SW480 (cell line): Measurements from ENCODE around the gene FGD5.

ENCODE experiments used
- DNase-seq: peaks from one replicate; pipeline ENCODE4 v3.0.0-alpha.2; 2016; ENCODE audit warnings: low spot score

FGD5 gene

DNA sequence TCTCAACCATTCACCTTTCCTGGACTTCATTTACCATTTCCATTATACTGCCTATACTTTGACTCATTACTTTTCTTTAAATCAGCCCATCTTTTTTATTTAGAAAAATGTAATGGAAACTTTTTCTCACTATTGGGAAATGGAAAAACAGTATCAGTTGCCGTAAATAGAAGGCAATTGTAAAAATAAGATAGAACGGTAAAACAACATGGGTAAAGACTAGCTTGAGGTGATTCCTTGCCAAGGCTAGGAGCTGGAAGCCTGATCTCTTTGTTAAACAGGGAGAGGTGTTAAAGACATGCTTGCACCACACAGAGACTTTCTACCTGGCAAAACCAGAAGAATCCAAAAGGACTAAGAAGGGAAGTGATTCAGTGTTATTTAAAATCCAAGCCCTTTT lies 5.9 kb downstream of the FGD5 start:
- no peak for DNase-seq

DNA sequence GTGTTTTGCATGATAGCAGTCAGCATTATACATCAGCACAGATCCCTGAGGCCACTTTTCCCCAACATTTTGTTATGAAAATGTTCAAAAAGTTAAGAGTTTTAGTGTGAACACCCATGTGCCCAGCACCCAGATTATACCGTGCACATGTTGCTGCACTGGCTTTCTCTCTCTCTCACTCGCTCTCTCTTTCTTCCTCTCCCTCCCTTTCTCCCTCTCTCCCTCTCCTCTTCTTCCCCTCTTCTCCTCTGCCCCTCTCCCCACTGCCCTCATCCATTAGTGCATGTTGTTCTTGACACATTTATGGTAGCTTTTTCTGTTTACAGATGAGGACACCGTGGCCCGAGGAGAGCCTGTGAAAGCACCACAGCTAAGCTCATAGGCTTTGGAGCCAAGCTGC lies 7.3 kb downstream of the FGD5 start:
- no peak for DNase-seq

DNA sequence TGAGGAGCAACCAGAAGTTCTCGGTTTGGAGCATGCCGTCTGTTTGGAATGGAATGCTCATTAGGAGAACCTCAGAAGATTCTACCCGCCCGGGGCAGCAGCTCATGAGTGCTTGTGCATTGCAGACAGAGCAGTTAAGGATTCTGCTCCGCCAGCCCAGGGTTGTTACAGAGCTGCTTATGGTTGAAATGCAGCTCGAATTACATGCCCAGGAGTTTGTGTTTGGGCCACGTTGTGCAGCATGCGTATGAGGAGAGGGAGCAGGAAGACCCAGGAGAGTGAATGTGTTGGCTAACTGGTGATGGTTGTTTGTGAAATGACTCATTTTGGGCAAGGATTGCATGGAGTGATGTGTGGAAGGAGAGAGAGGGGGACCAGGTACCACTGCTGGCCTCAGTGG lies 9.0 kb downstream of the FGD5 start:
- no peak for DNase-seq

DNA sequence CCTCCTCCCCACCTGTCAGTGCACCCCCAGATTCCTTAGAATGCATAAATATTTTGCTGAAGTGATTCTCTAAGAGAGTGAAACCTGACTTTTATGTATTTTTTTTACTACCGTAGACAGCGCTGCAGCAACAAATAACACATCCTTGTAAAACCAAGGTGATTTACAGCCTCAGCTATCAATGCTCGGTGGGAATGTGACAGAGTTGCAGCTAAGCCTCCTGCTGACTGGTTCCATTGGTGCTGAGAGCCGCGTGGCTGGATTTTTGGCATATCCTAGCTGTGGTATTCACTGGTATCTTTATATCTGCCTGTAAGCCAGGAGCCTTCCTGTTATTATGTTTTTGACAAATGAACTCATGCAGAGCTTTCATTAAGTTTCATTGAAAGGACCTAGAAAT lies 11.0 kb downstream of the FGD5 start:
- DNase-seq: no peak

DNA sequence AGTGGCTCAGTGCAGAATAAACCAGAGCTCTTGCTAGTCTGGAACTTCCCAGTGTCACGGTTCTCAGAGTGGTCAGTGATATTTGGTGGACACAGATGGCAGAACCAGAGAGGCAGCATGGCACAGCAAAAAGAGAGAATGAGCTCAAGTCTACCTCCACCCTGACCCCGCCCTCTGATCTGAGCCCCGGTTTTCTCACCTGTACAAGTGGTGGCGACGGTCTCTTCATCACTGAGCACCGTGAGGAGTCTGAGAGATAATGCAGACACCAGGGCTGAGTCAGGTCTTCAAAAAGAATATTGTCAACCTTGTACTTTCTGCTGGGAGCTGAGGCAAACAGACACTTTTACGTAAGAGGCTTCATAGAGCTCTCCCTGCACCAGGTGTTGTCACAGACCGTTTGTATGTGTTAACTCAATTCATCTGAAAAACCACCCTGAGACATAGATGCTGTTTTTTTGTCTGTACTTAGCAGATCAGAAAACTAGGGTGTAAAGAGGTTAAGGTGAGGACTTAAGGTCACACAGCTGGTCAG lies 13.2 kb downstream of the FGD5 start:
- DNase-seq: no peak

DNA sequence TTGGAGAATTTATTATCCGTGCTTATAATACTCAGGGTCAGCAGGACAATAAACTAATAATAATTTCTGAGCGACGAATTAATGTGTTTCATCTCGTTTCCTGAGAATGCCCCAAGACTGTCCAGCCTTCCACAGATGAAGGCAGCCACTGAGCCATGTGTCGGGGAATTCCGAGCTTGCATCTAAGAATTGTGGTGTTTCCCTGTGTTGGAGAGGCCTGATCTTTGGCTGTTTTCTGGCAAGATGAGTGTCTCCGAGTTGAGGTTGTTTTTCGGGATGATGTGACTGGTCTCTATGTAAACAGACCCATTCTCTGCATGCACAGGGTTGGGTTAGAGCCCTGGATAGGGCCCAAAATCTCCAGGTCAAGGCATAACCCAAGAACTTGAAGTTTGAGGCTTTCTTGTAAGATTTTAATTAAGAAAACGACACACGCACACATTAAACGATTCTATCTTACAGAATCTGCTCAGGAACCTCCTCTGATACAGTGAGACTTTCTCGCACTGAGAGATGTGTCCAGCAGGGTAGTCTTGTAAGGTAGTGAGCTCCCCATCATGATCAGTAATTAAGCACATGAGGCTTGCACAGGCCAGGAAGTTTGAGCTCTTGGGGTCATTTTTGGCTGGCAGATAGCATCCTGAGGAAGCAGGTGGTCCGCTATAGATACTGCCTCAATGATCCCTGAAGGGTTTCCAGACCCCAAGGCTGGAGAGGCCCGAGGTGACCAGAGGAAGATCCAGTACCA lies 14.4 kb downstream of the FGD5 start:
- DNase-seq: no peak

DNA sequence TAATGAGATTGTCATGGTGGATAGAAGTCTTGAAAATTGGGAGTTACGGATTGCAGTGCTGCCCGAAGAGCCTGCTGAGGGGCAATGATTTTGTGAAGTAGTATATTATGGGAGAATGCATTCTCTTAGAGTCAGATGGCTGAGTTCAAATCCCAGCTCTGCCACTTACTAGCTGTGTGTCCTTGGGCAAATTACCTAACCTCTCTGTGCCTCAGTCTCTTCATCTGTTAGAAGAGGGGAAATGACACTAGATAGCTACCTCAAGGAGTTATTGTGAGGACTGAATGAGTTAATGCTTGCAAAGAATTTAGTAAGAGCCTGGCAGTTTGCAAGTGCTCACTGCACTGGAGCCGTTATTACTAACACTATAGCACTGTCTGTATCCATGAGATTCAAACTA lies 15.4 kb downstream of the FGD5 start:
- DNase-seq: no peak

DNA sequence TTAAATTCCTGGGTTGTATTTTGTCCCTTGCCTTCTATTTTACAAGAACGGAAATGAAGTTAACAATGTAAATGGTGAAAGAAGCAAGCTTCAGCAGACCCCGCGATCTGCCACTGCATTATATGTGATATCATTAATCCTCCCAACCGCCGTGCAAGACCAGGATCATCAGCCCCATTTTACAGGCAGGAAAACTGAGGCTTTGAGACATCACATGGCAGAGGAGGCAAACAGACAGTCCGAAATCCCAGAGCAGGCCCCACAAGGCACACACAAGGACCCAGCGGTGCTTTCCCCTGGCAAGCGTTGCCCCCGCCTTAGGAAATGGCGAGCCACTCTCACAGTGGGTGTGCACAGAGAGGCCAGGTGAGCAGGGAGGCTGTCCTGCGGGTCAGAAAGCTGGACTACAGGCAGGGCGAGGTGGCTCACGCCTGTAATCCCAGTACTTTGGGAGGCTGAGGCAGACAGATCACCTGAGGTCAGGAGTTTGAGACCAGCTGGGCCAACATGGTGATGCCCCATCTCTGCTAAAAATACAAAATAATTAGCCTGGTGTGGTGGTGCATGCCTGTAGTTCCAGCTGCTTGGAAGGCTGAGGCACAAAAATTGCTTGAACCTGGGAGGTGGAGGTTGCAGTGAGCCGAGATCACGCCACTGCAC lies 16.2 kb downstream of the FGD5 start:
- no peak for DNase-seq

DNA sequence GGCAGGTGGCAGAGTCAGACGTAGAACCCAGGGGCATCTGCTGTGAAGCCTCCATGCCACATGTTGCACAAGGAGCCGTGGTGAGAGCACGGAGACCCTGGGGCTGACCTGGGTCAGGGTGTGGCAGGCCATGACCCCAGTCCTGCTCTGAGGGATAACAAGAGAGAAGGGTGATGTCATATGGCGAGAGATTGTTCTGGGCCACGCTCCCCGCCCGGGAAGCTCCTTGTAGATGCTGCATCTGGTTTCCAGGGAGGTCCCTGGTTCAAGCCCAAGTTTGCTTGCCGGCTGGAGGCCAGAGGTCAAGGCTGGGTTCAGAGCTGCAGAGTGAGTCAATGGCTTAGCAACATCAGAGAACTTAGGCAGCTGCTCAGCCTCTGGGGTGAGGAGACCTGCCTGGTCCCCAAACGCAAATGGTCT lies 17.3 kb downstream of the FGD5 start:
- no peak for DNase-seq

DNA sequence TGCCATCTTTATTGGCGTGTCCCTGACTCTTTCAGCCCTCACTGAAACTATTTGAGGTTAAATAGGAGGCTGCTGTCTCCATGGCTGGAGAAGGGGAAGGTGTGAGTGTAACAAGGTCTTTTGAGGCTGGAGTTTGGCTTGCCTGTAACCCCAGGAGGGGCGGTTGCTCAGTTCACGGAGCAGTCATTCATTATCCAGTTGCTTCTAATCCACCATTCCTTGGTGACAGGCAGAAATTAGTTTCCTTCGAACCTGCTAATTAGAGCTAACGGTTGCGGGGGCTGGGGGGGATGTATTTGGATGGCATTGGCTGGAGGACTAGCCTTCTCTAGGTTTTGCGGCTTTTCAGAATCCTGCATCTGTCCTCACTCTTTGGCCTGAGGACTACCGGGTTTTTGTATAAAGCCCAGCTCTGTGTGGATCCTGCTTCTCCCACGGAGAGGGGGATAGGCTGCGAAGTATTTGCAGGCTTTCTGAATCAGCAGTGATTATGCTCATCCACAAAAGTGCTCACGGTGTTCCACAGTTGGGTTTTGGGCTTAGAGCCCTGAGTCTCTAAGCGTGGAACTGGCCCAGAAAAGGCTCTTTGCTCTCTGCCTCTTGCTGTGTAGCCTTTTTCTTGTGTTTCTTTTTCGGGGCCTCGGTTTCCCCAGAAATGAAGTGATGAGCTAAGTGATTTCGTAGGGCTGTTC lies 18.6 kb downstream of the FGD5 start:
- no peak for DNase-seq

DNA sequence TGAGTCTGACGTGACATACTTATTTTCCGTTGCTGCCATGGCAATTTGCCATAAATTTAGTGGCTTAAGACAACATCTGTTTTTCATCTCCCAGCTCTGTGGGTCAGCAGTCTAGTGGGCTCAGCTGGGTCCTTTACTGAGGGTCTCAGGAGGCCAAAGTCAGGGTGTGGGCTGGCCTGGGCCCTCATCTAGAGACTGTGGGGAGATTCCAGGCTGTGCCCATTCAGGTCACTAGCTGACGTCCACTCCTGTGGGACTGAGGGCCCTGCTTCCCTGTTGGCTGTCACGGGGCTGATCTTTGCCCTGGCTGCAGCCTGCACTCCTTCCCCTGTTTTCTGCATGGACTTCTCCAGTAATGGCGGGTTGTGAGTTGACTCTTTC lies 19.1 kb downstream of the FGD5 start:
- DNase-seq: no peak

DNA sequence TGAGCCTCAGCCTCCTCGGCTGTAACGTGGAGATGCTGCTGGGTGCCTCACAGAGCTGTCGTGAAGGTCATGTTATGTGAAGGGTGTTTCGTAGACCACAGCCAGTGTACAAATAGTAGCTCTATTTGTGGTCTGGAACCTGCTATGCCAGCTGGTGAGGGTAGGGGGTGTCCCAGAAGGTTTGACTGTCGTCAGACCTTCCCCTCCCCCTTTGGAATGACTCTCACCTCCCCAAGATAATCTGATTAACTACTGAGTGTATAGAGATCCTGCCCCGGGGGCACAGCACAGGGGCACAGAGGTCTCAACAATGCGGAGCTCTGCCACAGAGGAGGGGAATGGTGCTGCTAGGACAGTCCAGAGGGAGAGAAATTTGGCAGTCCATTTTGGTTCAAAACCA lies 20.5 kb downstream of the FGD5 start:
- DNase-seq: no peak

DNA sequence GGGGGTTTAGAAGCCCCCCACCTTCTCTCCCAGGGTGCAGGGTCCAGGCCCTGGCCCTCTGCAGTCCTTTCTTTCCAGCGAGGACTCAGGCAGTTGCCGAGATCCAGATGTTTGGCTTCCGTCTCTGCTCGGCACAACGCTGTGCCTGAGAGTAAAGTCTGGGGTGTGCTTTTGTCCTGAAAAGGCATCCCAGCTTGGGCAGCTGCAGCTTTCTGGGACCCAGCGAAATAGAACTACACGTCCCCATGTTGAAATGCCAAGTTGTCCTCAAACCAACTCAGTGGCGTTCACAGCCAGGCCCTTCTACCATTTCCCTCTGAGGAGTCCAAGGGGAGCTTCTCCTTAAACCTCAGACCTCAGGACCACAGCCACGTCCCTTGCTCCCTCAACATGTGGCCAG lies 23.1 kb downstream of the FGD5 start:
- no peak for DNase-seq

DNA sequence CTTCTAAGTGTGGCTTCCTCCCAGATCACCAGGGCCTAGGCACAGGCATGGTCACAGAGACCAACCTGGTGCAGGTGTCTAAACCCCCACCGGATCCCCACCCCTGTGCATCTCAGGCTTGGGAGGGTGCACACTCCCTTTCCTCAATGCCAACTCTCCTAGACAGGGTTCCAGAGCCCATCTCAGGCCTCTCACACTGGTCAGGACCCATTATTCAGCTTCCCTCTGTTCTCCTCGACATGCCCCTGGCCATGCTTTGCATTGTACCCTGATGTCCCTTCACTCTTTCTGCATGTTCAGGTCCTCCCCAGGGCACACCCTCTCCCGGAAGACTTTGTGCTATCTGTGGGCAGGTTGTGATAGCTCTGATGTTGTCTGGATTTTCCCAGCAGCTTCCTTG lies 23.5 kb downstream of the FGD5 start:
- DNase-seq: no peak

DNA sequence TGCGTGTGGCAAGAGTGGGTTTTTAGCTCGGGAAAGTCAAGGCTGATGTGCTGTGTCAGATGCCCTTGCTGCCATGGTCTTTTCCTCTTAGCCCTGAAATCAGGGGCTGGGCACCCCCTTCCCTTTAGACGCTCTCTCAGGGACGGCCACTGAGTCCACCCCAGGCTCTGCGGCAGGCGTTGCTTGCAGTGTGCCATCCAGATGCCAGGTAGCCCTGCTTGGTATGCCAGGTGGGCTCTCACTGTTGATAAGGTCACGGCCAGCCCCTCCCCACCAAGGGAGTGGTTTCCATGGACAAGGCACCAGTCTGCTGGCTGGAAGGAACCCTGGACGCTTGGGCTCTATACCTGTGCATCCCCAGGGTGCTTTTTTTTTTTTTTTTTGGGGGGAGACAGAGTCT lies 24.6 kb downstream of the FGD5 start:
- DNase-seq: no peak

DNA sequence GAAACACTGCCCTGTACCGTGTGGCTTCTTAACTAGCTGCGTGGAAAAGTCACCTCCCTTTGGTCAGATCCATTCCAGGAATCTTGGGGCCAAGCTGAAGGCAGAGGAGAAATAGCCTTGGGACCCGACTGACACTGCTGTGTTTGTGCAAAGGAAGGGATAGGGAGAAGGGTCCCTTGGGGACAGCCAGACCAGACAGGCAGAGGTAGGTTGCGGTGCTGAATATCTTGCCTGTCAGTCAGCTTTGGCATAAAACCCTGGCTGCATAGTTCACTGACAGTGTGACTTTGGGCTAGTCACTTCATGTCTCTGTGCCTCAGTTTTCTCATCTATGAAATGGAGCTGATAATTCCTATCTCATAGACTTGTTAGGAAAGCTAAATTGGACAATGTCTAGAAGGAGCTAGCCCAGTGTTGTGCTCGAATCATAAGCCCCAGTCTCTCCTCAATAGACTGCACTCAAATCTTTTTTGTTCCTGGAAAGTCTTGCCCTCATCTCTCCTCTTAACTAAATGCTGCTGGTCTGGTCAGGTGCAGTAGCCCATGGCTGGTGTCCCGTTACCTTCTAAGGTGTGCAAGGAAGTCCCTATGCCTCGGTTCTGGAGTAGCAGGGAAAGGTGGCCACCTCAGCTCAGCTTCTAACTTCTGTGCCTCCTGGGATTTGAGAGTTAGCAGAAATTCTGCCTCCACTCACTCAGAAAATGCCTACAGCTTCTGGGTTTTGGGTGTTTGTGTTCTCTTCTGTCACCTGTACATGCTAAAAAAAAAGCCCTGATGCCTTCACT lies 25.8 kb downstream of the FGD5 start:
- no peak for DNase-seq

DNA sequence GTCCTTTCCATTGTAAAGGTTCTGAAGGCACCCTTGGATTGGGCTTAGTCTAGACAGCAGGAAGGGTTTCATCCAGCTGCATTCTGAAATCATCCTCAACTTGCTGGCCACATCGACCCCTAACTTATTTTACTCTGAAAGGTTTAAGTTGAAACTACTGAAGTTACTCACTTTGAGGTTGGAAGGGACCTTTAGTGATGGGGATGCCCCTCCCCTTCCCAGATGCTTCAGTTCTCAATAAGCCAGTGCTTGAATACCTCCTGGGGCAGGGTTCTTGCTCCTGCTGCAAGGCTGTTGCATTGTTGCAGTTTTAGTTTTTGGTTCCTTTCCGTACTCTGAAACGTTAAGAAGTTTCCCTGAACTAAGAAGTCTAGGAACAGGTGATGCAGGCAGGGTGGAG lies 26.4 kb downstream of the FGD5 start:
- DNase-seq: no peak

DNA sequence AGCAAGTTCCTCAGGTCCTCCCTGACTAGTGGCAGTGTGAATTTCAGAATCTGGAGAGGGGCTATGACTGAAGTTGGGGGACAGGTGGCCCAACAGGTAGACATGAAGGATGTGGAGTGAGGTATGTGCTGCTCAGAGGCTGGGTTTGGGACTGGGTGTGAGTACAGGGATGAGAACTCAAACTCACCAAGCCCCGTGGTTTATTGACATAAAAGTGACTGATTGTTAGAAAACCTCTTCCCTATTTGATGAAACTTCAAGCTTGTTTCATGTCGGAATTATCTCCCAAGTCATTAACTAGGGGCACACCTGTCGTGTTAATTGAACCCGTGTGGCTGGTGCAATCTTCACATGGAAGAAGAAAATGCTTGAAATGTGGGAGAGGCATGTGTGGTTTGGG lies 27.1 kb downstream of the FGD5 start:
- peak; percentile 59 for DNase-seq

DNA sequence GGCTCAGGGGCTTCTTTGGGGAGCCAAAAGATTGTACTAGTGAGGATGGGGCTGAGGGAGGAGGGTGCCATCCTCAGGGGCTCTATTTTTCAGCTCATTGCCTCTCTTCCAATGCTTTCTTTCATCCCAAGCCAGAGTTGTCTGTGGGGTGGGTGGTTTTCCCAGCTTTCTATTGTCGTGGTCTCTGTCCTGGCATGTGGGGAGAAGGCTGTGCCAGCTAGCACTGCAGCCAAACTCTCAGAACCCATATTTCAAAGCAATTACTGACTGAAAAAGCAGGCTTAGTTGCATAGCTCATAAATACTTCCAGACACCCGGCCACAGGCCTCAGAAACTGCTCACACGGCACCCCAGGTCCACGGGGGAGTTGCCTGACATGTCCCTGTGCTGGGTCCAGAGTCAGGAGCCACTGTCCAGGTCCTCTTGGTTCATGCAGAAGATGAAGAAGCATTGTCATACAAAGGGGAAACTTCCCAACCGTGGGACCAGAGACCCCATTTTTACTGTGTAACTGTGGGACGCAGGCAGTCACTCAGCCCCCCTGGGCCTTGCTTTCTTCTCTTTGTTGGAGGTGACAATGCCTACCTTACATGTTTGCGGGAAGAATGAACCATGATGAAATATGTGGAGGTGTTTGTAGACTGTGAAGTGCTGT lies 27.6 kb downstream of the FGD5 start:
- DNase-seq: peak; percentile 50

DNA sequence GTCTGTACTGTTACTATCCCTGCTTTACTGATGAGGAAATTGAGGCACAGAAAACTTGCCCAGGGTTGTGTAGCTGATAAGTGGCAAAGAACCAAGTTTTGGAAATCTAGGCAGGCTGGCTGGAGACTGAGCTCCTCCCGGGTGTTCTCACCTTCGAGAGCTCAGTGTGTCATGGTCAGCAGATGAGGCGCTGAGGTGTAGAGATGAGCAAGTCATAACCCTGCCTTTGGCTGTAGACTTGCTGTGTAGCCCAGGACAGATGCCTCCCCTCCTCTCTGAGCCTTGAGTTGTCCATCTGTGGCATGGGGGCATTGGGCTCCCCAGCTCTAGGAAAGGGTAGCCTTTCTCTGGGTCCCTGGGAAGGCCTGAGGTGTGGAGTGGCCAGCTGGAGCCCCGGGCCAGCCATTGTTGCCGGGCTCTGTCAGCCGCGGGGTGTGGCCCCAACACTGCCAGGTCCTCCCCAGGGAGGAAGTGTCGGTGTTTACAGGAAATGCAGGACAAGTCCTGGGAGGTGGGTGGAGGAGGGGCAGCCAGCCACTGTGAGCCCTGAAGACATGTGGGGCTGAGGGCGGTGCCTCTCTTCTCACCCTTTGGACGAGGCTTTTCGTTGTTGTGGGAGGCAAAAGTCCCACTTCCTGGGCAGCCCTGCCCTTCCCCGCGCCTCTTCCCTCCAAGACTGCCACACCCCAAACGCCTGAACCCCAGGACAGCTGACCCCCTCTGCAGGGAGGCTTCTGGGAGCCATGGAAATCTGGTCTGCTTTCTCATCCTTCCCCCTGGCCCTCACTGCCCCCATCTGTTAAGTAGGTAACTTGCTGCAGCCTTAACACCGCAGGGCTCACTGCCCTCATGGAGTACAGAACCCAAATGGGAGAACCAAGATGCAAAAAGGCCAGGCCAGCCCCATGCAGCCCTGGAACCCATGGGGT lies 29.1 kb downstream of the FGD5 start:
- peak; percentile 77 for DNase-seq

DNA sequence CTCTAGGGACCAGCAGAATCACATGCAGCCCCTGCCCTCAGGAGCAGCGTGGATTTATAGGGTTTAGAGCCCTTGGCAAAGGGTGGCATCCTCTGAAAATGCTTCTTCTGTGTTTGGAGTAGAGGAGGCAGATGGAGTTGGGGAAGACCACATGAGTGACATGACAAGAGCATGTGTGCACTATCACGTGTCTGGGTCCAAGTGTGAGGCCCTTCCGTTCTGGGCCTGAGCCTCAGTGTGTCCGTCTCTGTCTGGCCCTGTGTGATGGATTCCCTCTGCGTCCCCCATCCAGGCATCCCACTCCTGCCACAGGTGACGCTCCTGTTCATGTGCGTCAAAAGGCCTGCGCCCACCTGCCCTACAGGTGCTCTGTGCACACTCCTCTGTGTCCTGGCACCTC lies 30.1 kb downstream of the FGD5 start:
- DNase-seq: no peak
